WERI-Rb-1 (cell line): ENCODE results near the gene ARHGAP20.

Experiments used
- DNase-seq: peaks from one replicate; pipeline ENCODE4 v3.0.0-alpha.2; 2020
- H3K27ac ChIP-seq: fragments of 250-450 bp; sonication (Bioruptor Pico); 2 replicates; pipeline ENCODE4 v1.5.1; 2020; ENCODE audit warnings: mild to moderate bottlenecking, moderate library complexity
- H3K27me3 ChIP-seq: fragments of 250-450 bp; sonication (Bioruptor Pico); 2 replicates; pipeline ENCODE4 v1.5.1; 2021; ENCODE audit warnings: mild to moderate bottlenecking, low read depth, moderate library complexity; ENCODE audit not compliant: insufficient read depth, severe bottlenecking
- H3K36me3 ChIP-seq: fragments of 250-450 bp; sonication (Bioruptor Pico); 2 replicates; pipeline ENCODE4 v1.5.1; 2020; ENCODE audit warnings: mild to moderate bottlenecking, moderate library complexity
- H3K4me3 ChIP-seq: 2 replicates; pipeline ENCODE4 v1.5.1; 2011; ENCODE audit warnings: low read depth, mild to moderate bottlenecking, control low read depth, low read length
- H3K9me3 ChIP-seq: fragments of 250-450 bp; sonication (Bioruptor Pico); 2 replicates; pipeline ENCODE4 v1.5.1; 2021; ENCODE audit warnings: mild to moderate bottlenecking, moderate library complexity; ENCODE audit not compliant: severe bottlenecking
- CTCF ChIP-seq: IDR thresholded peaks from 2 replicates; pipeline ENCODE4 v1.5.1; 2011; ENCODE audit warnings: low read depth, mild to moderate bottlenecking, control low read depth, inconsistent platforms, low read length

Gene ARHGAP20

GRCh38 chr11:110713449-110713776, 1.2 kb upstream of the ARHGAP20 start:
- no peak for DNase-seq
- H3K4me3 ChIP-seq: peak overlapping the region; percentile 62
- H3K9me3 ChIP-seq: no peaks in the 10 kb centered on the region
- TF ChIP-seq CTCF: no peak
- H3K27ac ChIP-seq: no peak overlapping the region
- no peaks in the 10 kb centered on the region for H3K27me3 ChIP-seq
- H3K36me3 ChIP-seq: no peaks in the 10 kb centered on the region

- Histone ChIP-seq H3K36me3 (no peaks in the 10 kb centered on the region), H3K4me3 (peak overlapping the region; percentile 62), H3K9me3 (no peaks in the 10 kb centered on the region), H3K27me3 (no peaks in the 10 kb centered on the region), H3K27ac (no peak overlapping the region)
- TF ChIP-seq CTCF: peak; percentile 46
- peak; percentile 38 for DNase-seq
These were observed 617 bp upstream of the ARHGAP20 start for GRCh38 chr11:110712659-110713448.

GRCh38 chr11:110711448-110711775, 825 bp downstream of the ARHGAP20 start:
- Histone ChIP-seq H3K36me3 (no peaks in the 10 kb centered on the region), H3K27me3 (no peaks in the 10 kb centered on the region), H3K27ac (peak overlapping the region; percentile 19; the same call in 1 of the 2 replicates), H3K4me3 (peak overlapping the region; percentile 62), H3K9me3 (no peaks in the 10 kb centered on the region)
- DNase-seq: no peak
- TF ChIP-seq CTCF: no peak

- no peak for TF ChIP-seq CTCF
- DNase-seq: peak; percentile 21
- Histone ChIP-seq H3K27me3 (no peaks in the 10 kb centered on the region), H3K4me3 (peak overlapping the region; percentile 62), H3K27ac (no peak overlapping the region), H3K9me3 (no peaks in the 10 kb centered on the region), H3K36me3 (no peaks in the 10 kb centered on the region)
These were observed 1.4 kb downstream of the ARHGAP20 start for GRCh38 chr11:110710628-110711381.

- DNase-seq: no peak
- Histone ChIP-seq H3K27ac (no peak overlapping the region), H3K9me3 (peaks cover 2% of the 10 kb centered on the region), H3K4me3 (no peak overlapping the region), H3K36me3 (no peaks in the 10 kb centered on the region), H3K27me3 (no peaks in the 10 kb centered on the region)
- TF ChIP-seq CTCF: no peak
These were observed 7.9 kb downstream of the ARHGAP20 start for GRCh38 chr11:110704210-110704864.
